ENCODE results near the gene PDE5A. TPM values are rescaled to one million over a fixed set of nuclear protein-coding genes. Genes with fewer than 3 reads are reported as not detected.

PDE5A gene
- polyA plus RNA-seq (2011; rRNA removed) (0.79 and 1.0 TPM in 2 replicates), polyA plus RNA-seq (2017; fragmentation: RNase III; extraction: RNeasy Plus Mini Kit Qiagen cat#74134 plus additional on column Dnase treatment) (0.27 to 0.40 TPM (median 0.35 TPM) in 3 replicates), polyA minus RNA-seq (2011; rRNA and poly(A)+ RNA removed) (1.7 and 1.8 TPM in 2 replicates)
- 0.10 and 0.15 TPM in 2 replicates for polyA plus RNA-seq (2012; cell fraction: cytosol; rRNA removed)
- polyA plus RNA-seq (2012; cell fraction: nucleus; rRNA removed): 0.08 and 0.12 TPM in 2 replicates

DNA sequence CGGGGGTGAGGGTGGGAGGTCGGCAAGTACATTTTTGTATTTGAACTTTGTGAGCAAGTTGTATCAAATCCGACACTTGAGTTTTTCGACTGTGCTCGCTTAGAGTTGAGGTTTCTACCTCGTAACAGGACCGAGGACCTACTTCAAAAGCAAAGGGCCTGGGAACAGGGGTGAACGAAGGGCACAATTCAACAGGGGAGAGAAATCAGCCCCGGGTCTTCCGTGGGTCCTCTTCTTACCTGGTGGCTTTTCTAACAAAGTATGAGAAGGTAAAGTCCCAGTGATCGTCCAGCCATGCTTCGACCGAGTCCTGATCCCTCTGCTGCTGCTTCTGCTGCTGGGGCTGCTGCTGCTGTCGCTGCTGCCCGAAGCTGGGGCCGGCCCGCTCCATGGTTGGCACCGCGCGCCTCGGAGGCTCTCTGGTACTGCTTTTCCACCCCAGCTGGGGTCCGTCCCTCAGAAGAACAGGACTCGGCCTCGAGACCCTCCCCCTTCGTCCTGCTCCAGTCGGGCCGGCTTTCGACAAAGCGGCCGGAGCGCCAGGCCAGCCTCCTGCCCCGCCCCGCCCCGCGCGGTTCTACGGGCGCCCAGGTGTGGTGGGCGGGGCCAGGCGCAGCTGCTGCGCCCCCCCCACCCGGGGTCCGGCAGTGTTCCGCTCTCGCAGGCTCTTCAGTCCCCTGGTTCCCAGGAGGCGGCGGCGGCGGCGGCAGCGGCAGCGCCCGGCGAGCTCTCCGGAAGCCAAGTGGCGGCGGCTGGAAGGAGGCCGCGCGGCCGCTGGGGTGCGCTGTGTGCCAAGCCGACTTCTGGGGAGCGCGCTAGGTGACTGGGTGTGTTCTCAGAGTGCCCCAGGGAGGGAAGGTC is at the start of gene PDE5A:
Gene PDE5A (minus strand): TSS at position 524 of the 861 bp plus-strand sequence. CDS start 133 bp downstream, at position 391.
- WGBS (ENCODE audit: missing lambda C conversion rate): 4% methylated on average over 16 of the region's 65 CpGs
- Histone ChIP-seq H3K27ac (peak within 1 kb of the TSS; percentile 48 to 76; a peak in 5 of 6 replicates), H3K4me2 (peak within 1 kb of the TSS; percentile 99), H3K4me1 (no peaks in the 10 kb centered on the region), H3K4me3 (peak within 1 kb of the TSS; percentile 83), H3K9me3 (no peaks in the 10 kb centered on the region)
- ChIA-PET CTCF (interaction anchor here (0.6 to 3.6 kb wide), 48 partner anchors 8 to 541 kb away, joined by 3 to 24 read pairs (median 4); no protein-coding TSS in a partner anchor), POLR2A (interaction anchor here (0.6 kb wide), 2 partner anchors 158 to 333 kb away, joined by 3 read pairs; no protein-coding TSS in a partner anchor)
- TF ChIP-seq, protein P1, sequence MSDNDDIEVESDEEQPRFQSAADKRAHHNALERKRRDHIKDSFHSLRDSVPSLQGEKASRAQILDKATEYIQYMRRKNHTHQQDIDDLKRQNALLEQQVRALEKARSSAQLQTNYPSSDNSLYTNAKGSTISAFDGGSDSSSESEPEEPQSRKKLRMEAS (IDR thresholded peaks at IDR 0.05): no peak
- TF ChIP-seq CEBPB (IDR thresholded peaks at IDR 0.05): no peak
- TF ChIP-seq EHF (CRISPR knock-in tag; IDR thresholded peaks at IDR 0.05): no peak
- no peak for TF ChIP-seq JUN (IDR thresholded peaks at IDR 0.05)
- TF ChIP-seq RAD21 (conservative IDR thresholded peaks at IDR 0.05 in 1 of 2, IDR thresholded peaks at IDR 0.05 in 1 of 2): peak; percentile 67 to 81
- TF ChIP-seq HOXA7 (CRISPR knock-in tag; IDR thresholded peaks at IDR 0.05): no peak
- no peak for TF ChIP-seq PHF8 (IDR thresholded peaks at IDR 0.05; ENCODE audit: borderline replicate concordance, low read depth)
- no peak for TF ChIP-seq CHD4 (IDR thresholded peaks at IDR 0.05; ENCODE audit: borderline replicate concordance)
- no peak for TF ChIP-seq POLR2A (IDR thresholded peaks at IDR 0.05; ENCODE audit: low read length)
- no peak for TF ChIP-seq RFX5 (IDR thresholded peaks at IDR 0.05)
- TF ChIP-seq HOXB5 (CRISPR knock-in tag; IDR thresholded peaks at IDR 0.05): no peak
- TF ChIP-seq, protein P2, sequence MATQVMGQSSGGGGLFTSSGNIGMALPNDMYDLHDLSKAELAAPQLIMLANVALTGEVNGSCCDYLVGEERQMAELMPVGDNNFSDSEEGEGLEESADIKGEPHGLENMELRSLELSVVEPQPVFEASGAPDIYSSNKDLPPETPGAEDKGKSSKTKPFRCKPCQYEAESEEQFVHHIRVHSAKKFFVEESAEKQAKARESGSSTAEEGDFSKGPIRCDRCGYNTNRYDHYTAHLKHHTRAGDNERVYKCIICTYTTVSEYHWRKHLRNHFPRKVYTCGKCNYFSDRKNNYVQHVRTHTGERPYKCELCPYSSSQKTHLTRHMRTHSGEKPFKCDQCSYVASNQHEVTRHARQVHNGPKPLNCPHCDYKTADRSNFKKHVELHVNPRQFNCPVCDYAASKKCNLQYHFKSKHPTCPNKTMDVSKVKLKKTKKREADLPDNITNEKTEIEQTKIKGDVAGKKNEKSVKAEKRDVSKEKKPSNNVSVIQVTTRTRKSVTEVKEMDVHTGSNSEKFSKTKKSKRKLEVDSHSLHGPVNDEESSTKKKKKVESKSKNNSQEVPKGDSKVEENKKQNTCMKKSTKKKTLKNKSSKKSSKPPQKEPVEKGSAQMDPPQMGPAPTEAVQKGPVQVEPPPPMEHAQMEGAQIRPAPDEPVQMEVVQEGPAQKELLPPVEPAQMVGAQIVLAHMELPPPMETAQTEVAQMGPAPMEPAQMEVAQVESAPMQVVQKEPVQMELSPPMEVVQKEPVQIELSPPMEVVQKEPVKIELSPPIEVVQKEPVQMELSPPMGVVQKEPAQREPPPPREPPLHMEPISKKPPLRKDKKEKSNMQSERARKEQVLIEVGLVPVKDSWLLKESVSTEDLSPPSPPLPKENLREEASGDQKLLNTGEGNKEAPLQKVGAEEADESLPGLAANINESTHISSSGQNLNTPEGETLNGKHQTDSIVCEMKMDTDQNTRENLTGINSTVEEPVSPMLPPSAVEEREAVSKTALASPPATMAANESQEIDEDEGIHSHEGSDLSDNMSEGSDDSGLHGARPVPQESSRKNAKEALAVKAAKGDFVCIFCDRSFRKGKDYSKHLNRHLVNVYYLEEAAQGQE (IDR thresholded peaks at IDR 0.05): no peak
- TF ChIP-seq, protein P3, sequence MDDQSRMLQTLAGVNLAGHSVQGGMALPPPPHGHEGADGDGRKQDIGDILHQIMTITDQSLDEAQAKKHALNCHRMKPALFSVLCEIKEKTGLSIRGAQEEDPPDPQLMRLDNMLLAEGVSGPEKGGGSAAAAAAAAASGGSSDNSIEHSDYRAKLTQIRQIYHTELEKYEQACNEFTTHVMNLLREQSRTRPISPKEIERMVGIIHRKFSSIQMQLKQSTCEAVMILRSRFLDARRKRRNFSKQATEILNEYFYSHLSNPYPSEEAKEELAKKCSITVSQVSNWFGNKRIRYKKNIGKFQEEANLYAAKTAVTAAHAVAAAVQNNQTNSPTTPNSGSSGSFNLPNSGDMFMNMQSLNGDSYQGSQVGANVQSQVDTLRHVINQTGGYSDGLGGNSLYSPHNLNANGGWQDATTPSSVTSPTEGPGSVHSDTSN (IDR thresholded peaks at IDR 0.05): no peak
- no peak for TF ChIP-seq TP53 (CRISPR knock-in tag; IDR thresholded peaks at IDR 0.05)
- TF ChIP-seq FOSL2 (IDR thresholded peaks at IDR 0.05): no peak
- TF ChIP-seq FOSL2 (CRISPR knock-in tag; IDR thresholded peaks at IDR 0.05): no peak
- TF ChIP-seq RCOR1 (IDR thresholded peaks at IDR 0.05; ENCODE audit: low read depth, low read length): no peak
- TF ChIP-seq, protein P4, sequence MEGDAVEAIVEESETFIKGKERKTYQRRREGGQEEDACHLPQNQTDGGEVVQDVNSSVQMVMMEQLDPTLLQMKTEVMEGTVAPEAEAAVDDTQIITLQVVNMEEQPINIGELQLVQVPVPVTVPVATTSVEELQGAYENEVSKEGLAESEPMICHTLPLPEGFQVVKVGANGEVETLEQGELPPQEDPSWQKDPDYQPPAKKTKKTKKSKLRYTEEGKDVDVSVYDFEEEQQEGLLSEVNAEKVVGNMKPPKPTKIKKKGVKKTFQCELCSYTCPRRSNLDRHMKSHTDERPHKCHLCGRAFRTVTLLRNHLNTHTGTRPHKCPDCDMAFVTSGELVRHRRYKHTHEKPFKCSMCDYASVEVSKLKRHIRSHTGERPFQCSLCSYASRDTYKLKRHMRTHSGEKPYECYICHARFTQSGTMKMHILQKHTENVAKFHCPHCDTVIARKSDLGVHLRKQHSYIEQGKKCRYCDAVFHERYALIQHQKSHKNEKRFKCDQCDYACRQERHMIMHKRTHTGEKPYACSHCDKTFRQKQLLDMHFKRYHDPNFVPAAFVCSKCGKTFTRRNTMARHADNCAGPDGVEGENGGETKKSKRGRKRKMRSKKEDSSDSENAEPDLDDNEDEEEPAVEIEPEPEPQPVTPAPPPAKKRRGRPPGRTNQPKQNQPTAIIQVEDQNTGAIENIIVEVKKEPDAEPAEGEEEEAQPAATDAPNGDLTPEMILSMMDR (IDR thresholded peaks at IDR 0.05): peak; percentile 64
- no peak for TF ChIP-seq KDM1A (IDR thresholded peaks at IDR 0.05; ENCODE audit: low read depth)
- TF ChIP-seq SMC3 (IDR thresholded peaks at IDR 0.05): peak; percentile 71
- no peak for TF ChIP-seq RARB (CRISPR knock-in tag; IDR thresholded peaks at IDR 0.05)
- no peak for TF ChIP-seq MAFK (IDR thresholded peaks at IDR 0.05; ENCODE audit: partially characterized antibody)
- peak; percentile 48 to 70 for DNase-seq (ENCODE audit: low read depth in 1 of 2, low spot score in 1 of 2)
- FAIRE-seq: no peak
- ATAC-seq: peak; percentile 85 to 91

Measured in A549 (cell line).